HepG2 (cell line): ENCODE results near the gene NOC2L. TPM values are rescaled to one million over a fixed set of nuclear protein-coding genes. Genes with fewer than 3 reads are reported as not detected.

Experiments used
- AFF4 ChIP-seq: sonication (generic); formaldehyde crosslinking; IDR thresholded peaks from 2 replicates; pipeline ENCODE4 v1.4.0; 2020; ENCODE audit warnings: missing genetic modification reagents
- AGO2 ChIP-seq: fragments of 200-400 bp; formaldehyde crosslinking; optimal IDR thresholded peaks from 2 replicates; pipeline ENCODE3; 2017; ENCODE audit warnings: mild to moderate bottlenecking, low read depth, low read length, moderate library complexity
- ATF3 ChIP-seq: sonication (generic); formaldehyde crosslinking; IDR thresholded peaks from 2 replicates; pipeline ENCODE4 v1.4.0; 2020; ENCODE audit warnings: missing genetic modification reagents
- CBFB ChIP-seq: sonication (generic); formaldehyde crosslinking; IDR thresholded peaks from 2 replicates; pipeline ENCODE4 v1.4.0; 2020; ENCODE audit warnings: missing genetic modification reagents
- DR1 ChIP-seq: sonication (generic); formaldehyde crosslinking; IDR thresholded peaks from 2 replicates; pipeline ENCODE4 v1.8.0; 2021; ENCODE audit warnings: mild to moderate bottlenecking, missing genetic modification reagents, inconsistent platforms
- HES4 ChIP-seq: sonication (generic); formaldehyde crosslinking; IDR thresholded peaks from 2 replicates; pipeline ENCODE4 v1.9.0; 2021; ENCODE audit warnings: mild to moderate bottlenecking, missing genetic modification reagents, borderline replicate concordance
- MNT ChIP-seq: fragments of 450-650 bp; IDR thresholded peaks from 2 replicates; pipeline ENCODE4 v1.6.1; 2016
- MYC ChIP-seq: sonication (generic); formaldehyde crosslinking; IDR thresholded peaks from 2 replicates; pipeline ENCODE4 v1.9.0; 2021; ENCODE audit warnings: missing genetic modification reagents, borderline replicate concordance
- NR2C2 ChIP-seq: sonication (generic); formaldehyde crosslinking; IDR thresholded peaks from 2 replicates; pipeline ENCODE4 v1.4.0; 2020; ENCODE audit warnings: missing genetic modification reagents, mild to moderate bottlenecking, moderate library complexity, borderline replicate concordance
- RARG ChIP-seq: sonication (generic); formaldehyde crosslinking; IDR thresholded peaks from 2 replicates; pipeline ENCODE4 v1.4.0; 2020; ENCODE audit warnings: low read depth, mild to moderate bottlenecking, missing genetic modification reagents
- SIX4 ChIP-seq: sonication (generic); formaldehyde crosslinking; IDR thresholded peaks from 2 replicates; pipeline ENCODE4 v1.4.0; 2020; ENCODE audit warnings: missing genetic modification reagents
- SMAD1 ChIP-seq: sonication (generic); formaldehyde crosslinking; IDR thresholded peaks from 2 replicates; pipeline ENCODE4 v1.4.0; 2020; ENCODE audit warnings: missing genetic modification reagents, low read depth, mild to moderate bottlenecking, borderline replicate concordance
- TFAP4 ChIP-seq: sonication (generic); IDR thresholded peaks from 2 replicates; pipeline ENCODE4 v1.6.1; 2016; ENCODE audit warnings: low read depth, borderline replicate concordance
- ZBTB38 ChIP-seq: sonication (generic); formaldehyde crosslinking; IDR thresholded peaks from 2 replicates; pipeline ENCODE4 v1.5.1; 2020; ENCODE audit warnings: mild to moderate bottlenecking, missing genetic modification reagents
- ZFP41 ChIP-seq: sonication (generic); formaldehyde crosslinking; IDR thresholded peaks from 2 replicates; pipeline ENCODE4 v1.4.0; 2020; ENCODE audit warnings: mild to moderate bottlenecking, missing genetic modification reagents, borderline replicate concordance
- ZNF143 ChIP-seq: sonication (generic); formaldehyde crosslinking; IDR thresholded peaks from 2 replicates; pipeline ENCODE4 v1.4.0; 2020; ENCODE audit warnings: missing genetic modification reagents
- ZNF263 ChIP-seq: sonication (generic); formaldehyde crosslinking; IDR thresholded peaks from 2 replicates; pipeline ENCODE4 v1.4.0; 2020; ENCODE audit warnings: missing genetic modification reagents
- ZNF33A ChIP-seq: sonication (generic); formaldehyde crosslinking; IDR thresholded peaks from 2 replicates; pipeline ENCODE4 v1.5.1; 2020; ENCODE audit warnings: missing genetic modification reagents, mild to moderate bottlenecking, moderate library complexity, borderline replicate concordance
- ZNF33B ChIP-seq: sonication (generic); formaldehyde crosslinking; IDR thresholded peaks from 2 replicates; pipeline ENCODE4 v1.5.1; 2020; ENCODE audit warnings: mild to moderate bottlenecking, missing genetic modification reagents
- ZNF451 ChIP-seq: sonication (generic); formaldehyde crosslinking; IDR thresholded peaks from 2 replicates; pipeline ENCODE4 v1.5.0; 2020; ENCODE audit warnings: mild to moderate bottlenecking, missing genetic modification reagents
- ZNF549 ChIP-seq: sonication (generic); formaldehyde crosslinking; IDR thresholded peaks from 2 replicates; pipeline ENCODE4 v1.5.0; 2020; ENCODE audit warnings: missing genetic modification reagents
- ZNF556 ChIP-seq: sonication (generic); formaldehyde crosslinking; IDR thresholded peaks from 2 replicates; pipeline ENCODE4 v1.4.0; 2020; ENCODE audit warnings: mild to moderate bottlenecking, missing genetic modification reagents, borderline replicate concordance
- ZNF570 ChIP-seq: sonication (generic); formaldehyde crosslinking; IDR thresholded peaks from 2 replicates; pipeline ENCODE4 v1.4.0; 2020; ENCODE audit warnings: mild to moderate bottlenecking, missing genetic modification reagents, borderline replicate concordance
- ZNF879 ChIP-seq: sonication (generic); formaldehyde crosslinking; IDR thresholded peaks from 2 replicates; pipeline ENCODE4 v1.8.1; 2023; ENCODE audit warnings: missing genetic modification reagents
- polyA plus RNA-seq, 8 experiments: library from polyadenylated mRNA; depleted of rRNA in 3 of 8; stranded (reverse) in 7 of 8; unstranded in 1 of 8; fragments of >200 nt; fragmentation: Illumina TruSeq in 4 of 8; extraction: Trizol in 4 of 8; gene quantifications; 2 replicates each; pipeline versions ENCODE4 v1.2.1 to v1.2.3, GENCODE V29; 2011 to 2016; ENCODE audit warnings: low read depth in 4 of 8, missing spikeins in 1 of 8, mixed read lengths in 1 of 8; ENCODE audit not compliant: insufficient read depth in 1 of 8
- total RNA-seq, 5 experiments: library from RNA; depleted of rRNA; stranded (reverse); fragments of >200 nt; fragmentation: Illumina TruSeq; extraction: Trizol; gene quantifications; 2 replicates each; pipeline ENCODE4 v1.2.3, GENCODE V29; 2016; ENCODE audit warnings: low read depth in 1 of 5

The NOC2L gene
- total and polyA plus RNA-seq, 2 of the 13 experiments (the other 11 are each of a cell fraction or from before 2014, with no cell fraction given), result 32.0 to 103 TPM

- TF ChIP-seq ZFP41 (CRISPR knock-in tag) (0 out of 2 replicates have a peak, but pooled peaks have one; percentile 51), SIX4 (CRISPR knock-in tag) (no peak), ZNF549 (CRISPR knock-in tag) (no peak), ZNF451 (CRISPR knock-in tag) (0 out of 2 replicates have a peak, but pooled peaks have one; percentile 30), ZNF879 (CRISPR knock-in tag) (no peak), ZNF143 (CRISPR knock-in tag) (peak; percentile 50; the same call in 1 of the 2 replicates), CBFB (CRISPR knock-in tag) (0 out of 2 replicates have a peak, but pooled peaks have one; percentile 48), SMAD1 (CRISPR knock-in tag) (0 out of 2 replicates have a peak, but pooled peaks have one; percentile 47), ZNF570 (CRISPR knock-in tag) (no peak), AGO2 (no peak), ZNF263 (CRISPR knock-in tag) (peak; percentile 59; the same call in 1 of the 2 replicates), MYC (CRISPR knock-in tag) (peak; percentile 85), MNT (0 out of 2 replicates have a peak, but pooled peaks have one; percentile 13), RARG (no peak), ZNF33A (CRISPR knock-in tag) (no peak), ATF3 (CRISPR knock-in tag) (no peak), ZNF556 (CRISPR knock-in tag) (0 out of 2 replicates have a peak, but pooled peaks have one; percentile 50), TFAP4 (no peak), ZNF33B (CRISPR knock-in tag) (no peak), DR1 (CRISPR knock-in tag) (0 out of 2 replicates have a peak, but pooled peaks have one; percentile 28), HES4 (CRISPR knock-in tag) (no peak), AFF4 (CRISPR knock-in tag) (no peak), NR2C2 (CRISPR knock-in tag) (0 out of 2 replicates have a peak, but pooled peaks have one; percentile 17), ZBTB38 (CRISPR knock-in tag) (no peak)
Measured at GRCh38 chr1:966704-967300, 7.7 kb upstream of the NOC2L start (continued).
